Progenitor cell of endocrine pancreas (in vitro differentiated cells): ENCODE data around the gene ASCL2. TPM values are rescaled to one million over a fixed set of nuclear protein-coding genes. Genes with fewer than 3 reads are reported as not detected.

ENCODE experiments used
- DNase-seq: peaks from one replicate; pipeline ENCODE4 v3.0.0; 2021; ENCODE audit warnings: low spot score; ENCODE audit not compliant: unreplicated experiment
- H3K27ac Mint-ChIP-seq: 2 replicates; pipeline ENCODE4 v1.8.0; 2021; ENCODE audit warnings: mild to moderate bottlenecking, moderate library complexity, mixed read lengths
- H3K27me3 Mint-ChIP-seq: 2 replicates; pipeline ENCODE4 v1.8.0; 2021; ENCODE audit warnings: mixed read lengths
- H3K36me3 Mint-ChIP-seq: 2 replicates; pipeline ENCODE4 v1.8.0; 2022; ENCODE audit warnings: mixed read lengths; ENCODE audit not compliant: insufficient read depth
- H3K4me1 Mint-ChIP-seq: 2 replicates; pipeline ENCODE4 v1.8.0; 2021; ENCODE audit warnings: low read depth, mixed read lengths
- H3K4me3 Mint-ChIP-seq: 2 replicates; pipeline ENCODE4 v1.8.0; 2021; ENCODE audit warnings: low read depth, mild to moderate bottlenecking, moderate library complexity, mixed read lengths
- H3K9me3 Mint-ChIP-seq: 2 replicates; pipeline ENCODE4 v1.8.0; 2021; ENCODE audit warnings: low read depth, mixed read lengths
- CTCF ChIP-seq: fragments of 200-600 bp; sonication (generic); IDR thresholded peaks from one replicate; pipeline ENCODE4 v1.5.0; 2021; ENCODE audit warnings: antibody characterized with exemption, mild to moderate bottlenecking; ENCODE audit not compliant: unreplicated experiment
- total RNA-seq: library from RNA; stranded (reverse); gene quantifications from 2 replicates; pipeline ENCODE4 v1.2.1, GENCODE V29; 2021

Gene ASCL2
- total RNA-seq, 1 donor from 2014 or later: 2.4 TPM

- peaks cover 13% of the 10 kb centered on the region for H3K4me1 Mint-ChIP-seq
- TF ChIP-seq CTCF: no peak
- H3K27ac Mint-ChIP-seq: no peak overlapping the region
- H3K9me3 Mint-ChIP-seq: peaks cover 15% of the 10 kb centered on the region
- no peaks in the 10 kb centered on the region for H3K36me3 Mint-ChIP-seq
- H3K4me3 Mint-ChIP-seq: no peak overlapping the region
- H3K27me3 Mint-ChIP-seq: peaks cover 61% of the 10 kb centered on the region
- DNase-seq: no peak
Observed at GRCh38 chr11:2221591-2221990, 48.8 kb downstream of the ASCL2 start.

- H3K36me3 Mint-ChIP-seq: no peaks in the 10 kb centered on the region
- H3K27me3 Mint-ChIP-seq: peaks cover 61% of the 10 kb centered on the region
- peaks cover 13% of the 10 kb centered on the region for H3K4me1 Mint-ChIP-seq
- no peak overlapping the region for H3K4me3 Mint-ChIP-seq
- DNase-seq: no peak
- no peak overlapping the region for H3K27ac Mint-ChIP-seq
- no peak for TF ChIP-seq CTCF
- peaks cover 15% of the 10 kb centered on the region for H3K9me3 Mint-ChIP-seq
Observed at GRCh38 chr11:2221024-2221423, 49.4 kb downstream of the ASCL2 start.

GRCh38 chr11:2220173-2220771 is 50.1 kb downstream of the ASCL2 start:
- TF ChIP-seq CTCF: no peak
- no peaks in the 10 kb centered on the region for H3K36me3 Mint-ChIP-seq
- no peak overlapping the region for H3K4me3 Mint-ChIP-seq
- H3K27ac Mint-ChIP-seq: no peak overlapping the region
- no peak for DNase-seq
- H3K4me1 Mint-ChIP-seq: peaks cover 13% of the 10 kb centered on the region
- peaks cover 56% of the 10 kb centered on the region for H3K27me3 Mint-ChIP-seq
- peaks cover 15% of the 10 kb centered on the region for H3K9me3 Mint-ChIP-seq

- Mint-ChIP-seq H3K27ac (no peak overlapping the region), H3K36me3 (no peaks in the 10 kb centered on the region), H3K9me3 (peaks cover 15% of the 10 kb centered on the region), H3K4me1 (peaks cover 13% of the 10 kb centered on the region), H3K27me3 (peaks cover 61% of the 10 kb centered on the region), H3K4me3 (no peak overlapping the region)
- no peak for DNase-seq
- TF ChIP-seq CTCF: no peak
Observed at GRCh38 chr11:2219318-2220017, 50.9 kb downstream of the ASCL2 start.

Other genes with a start within 250 kb of the ASCL2 start
- 4,678 and 5,100 TPM in 2 replicates for gene IGF2, start 131.2 kb downstream of the ASCL2 start, total RNA-seq
- gene INS, start 109.4 kb downstream of the ASCL2 start, total RNA-seq: 68.7 and 75.2 TPM in 2 replicates
- gene TH, start 98.8 kb downstream of the ASCL2 start, total RNA-seq: 0.53 and 1.1 TPM in 2 replicates
- 0.69 and 0.87 TPM in 2 replicates for gene C11orf21, start 31.3 kb upstream of the ASCL2 start, total RNA-seq
- 3.4 and 4.5 TPM in 2 replicates for gene TSPAN32, start 31.4 kb upstream of the ASCL2 start, total RNA-seq
- gene CD81, start 106.7 kb upstream of the ASCL2 start, total RNA-seq: 166 and 171 TPM in 2 replicates
- gene TSSC4, start 130.2 kb upstream of the ASCL2 start, total RNA-seq: 50.2 and 54.5 TPM in 2 replicates
- 0.46 and 0.84 TPM in 2 replicates for gene TRPM5, start 173.9 kb upstream of the ASCL2 start, total RNA-seq
- 3.1 and 3.3 TPM in 2 replicates for gene KCNQ1, start 174.4 kb upstream of the ASCL2 start, total RNA-seq